HG02884 (cell line): ENCODE data around the gene CCDC13.
A peak's percentile ranks its signal among the peaks of the same experiment; 100 is the strongest.

Experiments
- ATAC-seq: cut with Tn5 transposase; IDR thresholded peaks from one replicate; pipeline ENCODE4 v1.9.1; 2021; ENCODE audit warnings: mild to moderate bottlenecking, moderate library complexity; ENCODE audit not compliant: unreplicated experiment

The CCDC13 gene

DNA sequence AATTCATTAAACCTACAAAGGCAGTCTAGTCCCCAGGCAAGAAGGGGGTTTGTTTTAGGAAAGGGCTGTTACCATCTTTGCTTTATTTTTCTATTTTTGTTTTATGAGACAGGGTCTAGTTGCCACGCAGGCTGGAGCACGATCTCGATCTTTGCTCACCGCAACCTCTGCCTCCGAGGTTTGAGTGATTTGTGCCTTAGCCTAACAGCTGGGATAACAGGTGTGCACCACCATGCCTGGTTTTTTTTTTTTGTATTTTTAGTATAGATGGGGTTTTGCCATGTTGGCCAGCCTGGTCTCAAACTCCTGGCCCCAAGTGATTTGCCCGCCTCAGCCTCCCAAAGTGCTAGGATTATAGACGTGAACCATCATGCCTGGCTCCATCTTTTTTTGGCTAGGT lies 26.3 kb upstream of the CCDC13 start:
- ATAC-seq = no peak

DNA sequence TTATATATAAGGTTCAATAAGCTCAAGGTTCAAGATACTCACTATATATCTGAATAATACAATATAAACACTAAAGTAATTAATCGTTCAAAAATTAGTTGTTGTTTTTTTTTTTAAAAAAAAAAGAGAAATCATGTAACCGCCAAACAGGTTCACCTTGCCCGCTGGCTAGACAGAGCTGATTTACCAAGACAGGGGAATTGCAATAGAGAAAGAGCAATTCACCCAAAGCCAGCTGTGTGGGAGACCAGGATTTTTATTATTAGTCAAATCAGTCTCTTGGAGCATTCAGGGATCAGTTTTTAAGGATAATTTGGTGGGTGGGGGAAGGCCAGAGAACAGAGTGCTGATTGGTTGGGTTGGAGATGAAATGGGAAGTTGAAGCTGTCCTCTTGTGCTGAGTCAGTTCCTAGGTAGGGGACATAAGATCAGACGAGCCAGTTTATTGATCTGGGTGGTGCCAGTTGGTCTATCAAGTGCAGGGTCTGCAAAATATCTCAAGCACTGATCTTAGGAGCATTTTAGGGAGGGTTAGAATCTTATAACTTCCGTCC lies 23.4 kb upstream of the CCDC13 start:
- no peak for ATAC-seq

DNA sequence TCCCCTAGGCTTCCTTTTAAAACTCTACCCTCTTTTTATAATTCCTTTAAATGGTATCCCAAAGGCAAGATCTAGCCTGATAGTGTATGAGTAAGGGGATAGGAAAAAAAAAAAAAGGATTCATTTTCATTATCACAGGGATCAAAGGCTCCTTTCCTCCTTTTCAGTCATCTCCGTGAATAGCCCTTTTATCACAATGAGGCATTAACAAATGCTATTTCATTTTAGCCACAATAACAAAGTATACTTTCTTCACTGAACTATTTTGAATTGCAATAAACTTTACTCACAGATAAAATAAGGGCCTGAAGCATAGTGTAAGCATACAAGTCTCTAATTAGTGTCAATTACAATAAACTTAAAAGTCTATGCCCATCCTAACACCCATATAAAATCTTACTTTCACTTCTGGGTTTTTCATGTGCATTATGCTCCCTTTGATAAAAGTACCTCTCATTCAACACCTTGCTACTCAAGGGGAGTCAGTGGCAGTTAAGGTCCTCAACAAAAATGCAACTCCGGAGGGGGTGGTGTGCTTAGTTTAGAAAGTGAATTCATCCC lies 22.6 kb upstream of the CCDC13 start:
- ATAC-seq = no peak

DNA sequence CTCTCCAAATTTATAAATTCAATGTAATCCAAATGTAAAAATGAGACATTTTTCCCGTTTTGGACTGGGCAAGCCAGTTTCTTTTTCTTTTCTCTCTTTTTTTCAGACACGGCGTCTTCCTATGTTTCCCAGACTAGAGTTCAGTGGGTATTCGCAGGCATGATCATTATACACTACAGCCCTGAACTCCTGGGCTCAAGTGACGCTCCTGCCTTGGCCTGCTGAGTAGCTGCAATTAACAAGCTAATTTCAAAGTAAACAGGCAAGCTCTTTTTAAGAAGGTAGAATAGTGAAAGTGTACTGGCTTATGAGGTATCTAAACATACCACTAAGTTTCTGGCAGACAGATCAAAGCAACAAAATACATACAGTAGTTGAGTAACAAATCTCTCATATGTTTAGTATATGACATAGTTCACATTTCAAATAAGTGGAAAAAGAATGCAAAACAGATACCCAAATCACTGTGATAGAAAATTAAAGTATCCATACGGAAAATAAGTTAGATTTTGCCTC lies 17.7 kb upstream of the CCDC13 start:
- no peak for ATAC-seq

DNA sequence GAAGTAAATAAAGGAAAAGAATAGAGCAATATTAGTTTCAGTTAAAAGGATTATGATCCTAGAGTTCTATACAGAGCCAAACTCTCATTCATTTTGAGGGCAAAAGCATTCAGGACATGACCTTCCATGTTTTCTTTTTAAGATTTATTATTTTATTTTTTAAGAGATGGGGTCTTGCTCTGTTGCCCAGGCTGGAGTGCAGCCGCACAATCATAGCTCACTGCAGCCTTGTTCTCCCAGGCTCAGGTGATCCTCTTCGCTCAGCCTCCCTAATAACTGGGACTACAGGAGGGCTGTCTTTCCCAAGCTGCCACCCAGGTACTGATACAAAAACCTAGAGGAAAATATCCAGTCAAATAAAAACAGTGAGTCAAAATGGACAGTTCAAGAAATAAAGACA lies 13.6 kb upstream of the CCDC13 start:
- ATAC-seq = no peak

DNA sequence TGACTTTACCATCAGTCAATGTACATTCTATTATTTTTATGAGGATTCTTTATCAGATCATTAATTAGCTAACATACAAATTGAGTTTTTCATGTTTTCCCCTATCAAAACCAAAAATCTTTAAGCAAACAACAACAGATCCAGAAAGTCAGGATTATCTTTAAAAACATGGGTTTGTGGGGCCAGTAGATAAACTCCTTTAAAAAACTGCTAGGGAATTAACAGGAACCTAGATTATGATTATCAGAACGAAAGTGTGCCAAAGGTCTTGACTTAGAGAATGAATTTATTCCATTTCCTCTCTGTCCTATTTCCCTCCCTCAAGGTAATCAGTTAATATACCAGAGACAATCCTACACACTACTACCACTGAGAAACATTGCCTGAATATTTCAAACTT lies 13.2 kb upstream of the CCDC13 start:
- ATAC-seq = no peak

DNA sequence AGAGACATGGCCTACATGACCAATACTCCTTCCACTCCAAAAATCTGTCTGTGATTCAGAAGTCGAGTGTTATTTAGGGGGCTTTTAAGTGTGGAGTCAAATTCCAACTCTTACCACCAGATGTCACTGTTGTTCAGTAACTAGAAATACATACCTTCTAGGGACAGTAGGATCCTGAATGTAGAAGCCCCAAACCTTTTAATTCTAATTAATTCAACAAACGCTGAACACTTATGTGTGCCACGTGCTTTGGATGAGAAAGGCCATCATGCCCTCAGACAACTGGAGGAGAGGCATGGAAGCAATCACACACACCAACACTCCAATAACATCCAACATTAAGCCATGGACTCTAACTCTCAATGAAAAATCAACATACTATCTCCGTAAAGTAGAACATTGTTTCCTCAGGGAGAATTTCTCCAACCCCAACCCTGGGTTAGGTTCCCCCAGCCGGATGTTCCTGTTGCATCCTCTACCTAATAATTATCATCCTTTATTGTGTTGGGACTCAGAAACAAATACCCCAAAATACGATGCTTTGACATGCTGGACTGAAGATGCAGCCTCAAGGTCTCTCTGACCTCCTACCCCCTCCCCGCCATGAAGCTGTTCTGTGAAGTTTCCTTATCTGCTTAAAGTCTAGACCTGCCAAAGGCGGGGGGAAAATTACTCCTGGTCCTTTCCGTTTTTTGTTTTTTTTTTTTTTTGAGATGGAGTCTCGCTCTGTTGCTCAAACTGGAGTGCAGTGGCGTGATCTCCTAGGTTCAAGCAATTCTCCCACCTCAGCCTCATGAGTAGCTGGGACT lies 8.0 kb upstream of the CCDC13 start:
- ATAC-seq = no peak

DNA sequence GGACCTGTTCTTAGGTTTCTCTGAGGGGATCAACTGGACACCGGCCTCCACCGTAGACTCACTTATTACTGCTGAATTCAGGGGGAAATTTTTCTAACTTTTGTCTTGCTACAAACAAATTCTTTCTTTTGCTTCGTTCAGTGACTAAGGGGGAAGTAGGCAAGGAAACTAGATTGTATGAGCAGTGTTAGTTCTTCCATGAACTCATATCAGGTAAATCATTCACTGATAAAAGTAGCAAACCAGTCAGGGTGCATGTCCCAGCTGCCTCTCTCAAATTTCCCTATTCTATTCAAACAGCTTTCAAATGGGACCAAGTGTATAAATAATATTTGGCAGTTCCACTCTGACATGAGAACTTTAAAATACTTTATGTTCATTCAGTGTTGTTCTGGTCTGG lies 7.3 kb upstream of the CCDC13 start:
- no peak for ATAC-seq

DNA sequence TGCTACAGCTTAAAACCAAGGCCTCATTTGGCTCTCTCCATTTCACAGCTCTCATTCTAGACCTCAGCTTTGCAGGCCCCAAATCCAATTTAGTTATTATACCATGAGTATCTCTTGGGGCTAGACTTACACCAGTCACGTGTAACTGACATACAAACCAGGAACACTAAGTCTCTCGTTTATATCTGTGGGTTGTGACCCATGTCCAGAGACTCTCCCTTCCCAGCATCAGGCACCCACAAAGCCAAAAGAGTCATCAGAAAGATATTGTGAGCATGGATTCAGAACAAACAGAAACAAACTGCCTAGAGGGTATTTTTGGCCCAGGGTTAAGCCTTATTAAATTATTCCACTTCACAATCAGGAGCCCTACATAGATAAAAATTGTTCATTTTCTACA lies 5.6 kb upstream of the CCDC13 start:
- no peak for ATAC-seq

DNA sequence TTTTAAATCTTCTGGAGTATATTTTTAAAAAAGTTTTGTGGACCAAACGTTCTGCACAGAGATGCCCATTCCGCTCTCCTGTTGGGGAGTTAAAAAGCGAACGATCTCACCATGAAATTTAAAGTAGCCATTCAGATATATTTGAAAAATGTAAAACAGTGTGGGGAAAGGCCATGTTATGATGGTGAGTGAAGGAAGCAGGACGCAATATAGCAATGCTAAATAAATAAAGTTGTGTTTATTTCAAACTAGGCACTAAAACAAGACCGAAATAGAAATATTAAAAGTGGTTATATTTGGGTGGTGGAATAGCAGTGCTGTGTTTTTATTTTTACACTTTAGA lies 327 bp upstream of the CCDC13 start:
- ATAC-seq = peak; percentile 17

DNA sequence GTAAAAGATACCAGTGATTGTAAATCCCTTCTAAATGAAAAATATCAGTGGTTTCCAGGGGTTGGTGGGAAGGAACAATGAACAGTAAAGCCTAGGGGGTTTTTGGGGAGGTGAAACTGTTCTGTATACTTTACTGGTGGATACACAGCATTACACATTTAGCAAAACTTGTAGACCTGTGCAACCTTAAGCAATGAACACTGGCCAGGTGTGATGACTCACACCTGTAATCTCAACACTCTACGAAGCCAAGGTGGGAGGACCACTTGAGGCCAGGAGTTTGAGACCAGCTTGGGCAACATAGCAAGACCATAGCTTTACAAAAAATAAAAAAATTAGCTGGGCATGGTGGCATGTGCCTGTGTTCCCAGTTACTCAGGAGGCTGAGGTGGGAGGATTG lies 1.8 kb downstream of the CCDC13 start:
- no peak for ATAC-seq

DNA sequence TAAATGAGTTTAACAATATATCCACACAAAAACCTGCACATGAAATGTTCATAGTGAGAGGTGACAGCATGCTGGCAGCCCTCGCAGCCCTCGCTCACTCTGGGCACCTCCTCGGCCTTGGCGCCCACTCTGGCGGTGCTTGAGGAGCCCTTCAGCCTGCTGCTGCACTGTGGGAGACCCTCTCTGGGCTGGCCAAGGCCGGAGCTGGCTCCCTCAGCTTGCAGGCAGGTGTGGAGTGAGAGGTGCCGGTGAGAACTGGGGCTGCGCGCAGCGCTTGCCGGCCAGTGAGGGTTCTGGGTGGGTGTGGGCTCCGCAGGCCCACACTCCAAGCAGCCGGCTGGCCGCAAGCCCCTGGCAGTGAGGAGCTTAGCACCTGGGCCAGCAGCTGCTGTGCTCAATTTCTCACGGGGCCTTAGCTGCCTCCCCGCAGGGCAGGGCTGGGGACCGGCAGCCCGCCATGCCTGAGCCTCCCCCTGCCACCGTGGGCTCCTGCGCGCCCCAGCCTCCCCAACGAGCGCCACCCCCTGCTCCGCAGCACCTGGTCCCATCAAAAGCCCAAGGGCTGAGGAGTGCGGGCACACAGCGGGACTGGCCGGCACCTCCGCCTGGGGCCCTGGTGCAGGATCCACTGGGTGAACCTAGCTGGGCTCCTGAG lies 3.4 kb downstream of the CCDC13 start:
- no peak for ATAC-seq

DNA sequence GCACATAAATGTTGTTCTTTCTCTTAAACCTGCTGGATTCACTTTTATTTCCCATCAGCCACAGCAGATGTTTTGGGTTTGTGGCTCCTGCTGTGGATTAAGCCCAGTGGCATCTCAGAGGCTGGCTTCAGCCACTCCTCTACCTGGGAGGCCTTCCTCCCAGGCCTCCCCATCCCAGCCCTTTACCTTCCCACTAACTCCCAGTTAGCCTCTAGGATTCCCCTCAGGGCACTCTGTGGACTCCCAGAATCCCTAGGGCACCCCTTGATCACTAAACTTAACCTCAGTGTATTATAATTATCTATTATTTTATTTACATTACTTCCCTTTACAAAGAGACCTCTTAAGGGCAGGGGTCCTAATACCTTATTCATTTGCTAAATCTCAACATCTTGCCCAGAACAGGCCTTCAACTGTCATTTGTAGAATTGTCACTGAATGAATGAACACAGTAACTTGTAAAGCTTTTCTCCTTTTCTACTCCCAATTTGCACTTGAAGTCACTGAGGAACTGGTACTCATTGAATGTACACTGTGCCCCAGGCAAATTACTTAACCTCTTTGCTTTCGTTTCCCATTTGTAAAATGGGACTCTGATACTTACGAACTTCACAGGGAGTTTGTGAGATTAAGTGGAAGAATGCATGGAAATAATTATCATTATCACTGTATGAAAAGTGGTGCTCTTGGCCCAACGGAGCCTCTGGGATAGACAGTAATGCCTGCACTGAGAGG lies 8.3 kb downstream of the CCDC13 start:
- no peak for ATAC-seq

DNA sequence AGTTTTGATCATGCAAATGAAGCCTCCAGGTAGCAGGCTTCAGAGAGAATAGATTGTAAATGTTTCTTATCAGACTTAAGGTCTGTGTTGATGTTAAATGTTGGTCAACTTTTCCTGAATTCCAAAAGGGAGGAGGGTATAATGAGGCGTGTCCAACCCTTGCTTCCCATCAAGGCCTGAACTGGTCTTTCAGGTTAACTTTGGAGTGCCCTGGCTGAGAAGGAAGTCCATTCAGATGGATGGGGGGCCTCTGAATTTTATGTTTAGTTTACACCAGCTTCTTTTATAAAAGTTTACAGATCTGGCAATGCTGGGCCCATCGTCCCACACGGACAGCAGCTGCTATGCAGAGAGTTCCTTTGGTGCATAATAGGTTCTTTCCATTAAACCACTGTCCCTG lies 8.9 kb downstream of the CCDC13 start:
- no peak for ATAC-seq

DNA sequence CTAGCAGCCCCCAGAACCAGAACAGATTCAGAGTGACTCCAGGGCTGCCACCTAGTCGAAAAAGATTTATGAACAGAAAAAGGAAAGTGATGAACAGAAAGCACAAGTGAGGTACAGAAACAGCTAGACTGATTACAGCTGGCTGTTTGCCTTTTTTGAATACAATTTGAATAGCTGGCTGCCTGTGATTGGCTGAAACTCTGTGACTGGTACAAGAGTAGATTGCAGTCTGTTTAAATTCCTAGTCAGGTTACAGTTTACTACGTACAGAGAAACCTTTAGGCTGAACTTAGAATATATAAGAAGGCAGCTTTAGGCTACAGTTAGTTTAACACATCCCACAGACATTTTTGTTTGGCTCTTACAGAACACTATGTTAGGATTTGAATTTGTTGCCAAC lies 10.0 kb downstream of the CCDC13 start:
- no peak for ATAC-seq

DNA sequence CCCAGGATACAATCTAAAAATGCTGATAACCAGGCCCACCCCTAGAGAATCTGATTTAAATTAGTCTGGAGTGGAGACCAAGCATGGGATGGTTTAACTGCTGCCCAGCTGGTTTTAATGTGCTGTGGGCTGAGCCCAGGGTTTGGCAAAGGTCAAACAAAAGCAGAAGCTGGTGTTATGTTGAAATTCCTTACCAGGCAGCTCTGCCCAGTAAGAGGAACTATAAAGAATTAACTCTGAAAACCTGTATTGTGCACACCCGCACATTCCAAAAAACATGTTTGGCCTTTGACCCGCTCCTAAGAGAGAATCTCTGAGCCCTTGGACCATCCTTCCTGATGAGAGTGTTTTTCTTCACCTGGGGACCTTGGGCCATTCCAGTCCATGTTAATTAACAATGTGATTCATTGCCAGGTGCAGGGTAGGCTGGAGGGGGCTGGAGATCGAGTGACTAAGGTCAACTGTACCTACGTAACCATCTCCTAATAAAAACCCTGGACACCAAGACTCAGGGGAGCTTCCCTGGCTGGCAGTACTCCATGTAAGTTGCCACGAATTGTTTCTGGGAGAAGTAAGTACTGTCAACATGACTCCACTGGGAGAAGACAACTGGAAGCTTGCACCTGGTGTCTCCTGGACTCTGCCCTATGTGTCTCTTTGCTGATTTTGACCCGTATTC lies 10.9 kb downstream of the CCDC13 start:
- ATAC-seq = no peak

DNA sequence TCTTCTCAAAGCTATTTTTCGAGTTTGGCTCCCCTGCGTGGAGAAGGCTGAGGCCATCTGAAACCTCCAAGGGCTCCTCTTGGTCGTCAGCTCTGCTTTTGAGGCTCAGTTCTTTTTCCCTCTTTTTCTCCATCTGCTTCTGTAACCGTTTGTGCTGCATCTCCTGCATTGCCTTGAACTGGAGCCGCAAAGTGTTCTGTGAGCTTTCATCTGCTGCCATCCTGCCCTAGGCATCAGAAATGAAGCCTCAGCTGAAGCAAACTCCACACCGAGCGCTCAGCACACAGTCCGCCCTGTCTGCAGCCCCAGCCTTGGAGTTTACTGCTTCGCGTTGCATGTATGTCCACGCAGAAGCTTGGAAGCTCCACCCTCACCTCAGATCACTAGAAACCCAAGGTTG lies 14.9 kb downstream of the CCDC13 start:
- no peak for ATAC-seq

DNA sequence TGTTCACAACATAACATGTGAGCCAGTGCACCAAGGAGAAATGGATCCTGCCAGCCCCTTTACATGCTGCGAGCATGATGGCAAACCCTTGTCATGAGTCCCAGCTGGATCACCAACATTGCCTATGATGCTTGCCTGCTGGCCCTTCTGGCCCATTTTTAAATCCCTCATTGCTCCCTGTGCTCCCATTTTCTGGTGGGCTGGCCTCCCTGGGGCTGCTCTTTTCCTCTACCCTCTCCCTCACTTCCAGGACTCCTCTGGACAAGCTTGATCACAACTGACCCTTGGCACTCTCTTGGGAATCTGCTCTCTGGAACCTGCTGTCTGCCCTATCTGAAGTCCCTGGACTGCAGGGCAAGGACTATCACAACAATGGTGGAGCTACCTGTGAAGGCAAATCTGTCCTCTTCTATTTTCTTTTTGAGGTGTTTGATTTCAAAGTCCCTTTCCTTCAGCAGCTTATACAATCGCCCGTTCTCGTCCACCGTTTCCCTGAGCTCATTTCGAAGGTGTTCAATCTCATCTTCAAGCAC lies 16.3 kb downstream of the CCDC13 start:
- ATAC-seq = no peak

DNA sequence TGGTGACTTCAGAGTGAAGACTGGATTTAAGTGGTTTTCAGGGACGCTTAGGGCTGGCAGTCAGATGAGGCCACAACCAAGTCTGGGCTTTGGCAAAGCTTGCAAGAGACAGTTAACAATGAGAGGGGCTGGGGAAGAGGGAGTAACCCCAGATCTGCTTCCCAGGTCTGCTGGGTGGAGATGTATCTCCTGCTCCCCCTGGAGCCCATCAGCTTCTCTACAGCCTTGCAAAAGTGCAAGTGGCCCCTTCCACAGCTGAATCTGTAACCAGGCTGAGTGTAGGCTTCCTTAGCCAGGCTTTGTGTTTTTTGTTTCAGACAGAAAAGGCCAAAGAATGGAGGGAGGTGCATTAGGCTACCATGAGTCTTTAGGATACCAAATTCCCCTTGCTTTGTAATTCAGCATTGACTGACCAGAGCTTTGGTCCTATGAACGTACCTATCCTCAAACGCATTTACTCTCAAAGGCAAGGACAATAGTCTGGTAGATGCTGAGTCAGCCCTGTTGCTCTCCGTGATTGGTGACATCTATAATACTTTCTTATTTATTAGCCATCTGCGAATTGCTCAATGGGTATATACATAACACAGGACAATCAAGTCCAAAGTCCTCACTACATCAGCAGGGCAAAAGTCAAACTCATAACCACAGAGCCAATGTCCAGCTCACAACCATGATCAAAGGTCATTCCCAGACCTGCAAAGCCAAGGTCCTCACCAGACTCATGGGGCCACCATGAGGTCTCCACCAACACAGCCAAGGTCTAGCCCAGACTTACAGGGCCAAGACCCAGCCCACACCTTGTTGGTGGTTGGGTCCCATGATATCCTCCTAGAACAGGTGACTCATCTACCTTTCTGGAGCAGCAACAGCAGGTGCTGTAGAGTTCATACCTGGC lies 17.1 kb downstream of the CCDC13 start:
- no peak for ATAC-seq
